Measurements from ENCODE around the gene CRACR2A.

DNA sequence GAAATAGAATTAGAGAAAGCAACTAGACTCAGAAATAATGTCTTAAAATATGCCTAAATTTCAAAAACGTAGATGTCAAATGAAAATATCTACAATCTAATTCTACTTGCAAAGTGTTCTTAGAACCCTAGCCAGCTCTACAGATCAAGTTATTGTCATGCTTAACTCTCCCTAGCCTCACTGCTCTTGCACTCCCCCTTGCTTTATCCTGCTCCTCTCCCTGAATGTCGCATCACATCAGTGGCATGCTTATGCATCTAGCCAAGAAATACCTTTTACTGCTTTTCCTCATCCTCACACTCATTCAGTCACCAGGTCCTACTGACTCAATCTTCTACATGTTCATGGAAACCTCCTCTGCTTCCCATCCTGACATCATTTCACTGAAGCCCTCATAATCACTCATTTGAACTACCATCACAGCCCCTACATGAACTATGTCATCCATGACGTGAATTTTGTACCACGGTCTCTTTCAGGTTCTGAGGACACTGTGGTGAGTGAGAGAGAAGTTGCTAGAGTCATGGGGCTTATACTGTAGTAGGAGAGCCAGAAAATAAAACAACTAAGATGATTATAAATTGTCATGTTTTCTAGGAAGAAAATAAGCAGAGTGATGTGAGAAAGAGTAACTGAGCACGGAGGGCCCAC, 22.6 kb upstream of the CRACR2A start:
- TF ChIP-seq, protein P1, sequence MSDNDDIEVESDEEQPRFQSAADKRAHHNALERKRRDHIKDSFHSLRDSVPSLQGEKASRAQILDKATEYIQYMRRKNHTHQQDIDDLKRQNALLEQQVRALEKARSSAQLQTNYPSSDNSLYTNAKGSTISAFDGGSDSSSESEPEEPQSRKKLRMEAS (IDR thresholded peaks at IDR 0.05) = no peak
- TF ChIP-seq CREB1 (IDR thresholded peaks at IDR 0.05; ENCODE audit: low read depth) = no peak
- no peak for TF ChIP-seq YY1 (IDR thresholded peaks at IDR 0.05; ENCODE audit: low read depth)
- no peak for TF ChIP-seq TAF1 (IDR thresholded peaks at IDR 0.05; ENCODE audit: low read depth)
- TF ChIP-seq FOXM1 (IDR thresholded peaks at IDR 0.05; ENCODE audit: borderline replicate concordance, low read depth) = no peak
- TF ChIP-seq NFIC (IDR thresholded peaks at IDR 0.05) = no peak
- TF ChIP-seq EP300 (IDR thresholded peaks at IDR 0.05; ENCODE audit: borderline replicate concordance) = no peak
- TF ChIP-seq EGR1 (IDR thresholded peaks at IDR 0.05) = no peak
- no peak for TF ChIP-seq USF1 (IDR thresholded peaks at IDR 0.05)
- TF ChIP-seq TEAD4 (IDR thresholded peaks at IDR 0.05) = no peak
- no peak for TF ChIP-seq REST (IDR thresholded peaks at IDR 0.05; ENCODE audit: low read depth)
- TF ChIP-seq CEBPB (IDR thresholded peaks at IDR 0.05) = no peak
- no peak for TF ChIP-seq RAD21 (IDR thresholded peaks at IDR 0.05; ENCODE audit: low read depth)

Measured in Ishikawa (cell line).